HUDEP-2 (cell line): ENCODE results near the gene NOTCH3.

Experiments
- DNase-seq, 76 experiments: peaks; one replicate each; lab custom pipeline; 2025; ENCODE audit not compliant: unreplicated experiment in 76 of 76; lab: John Stamatoyannopoulos, UW

Gene NOTCH3

DNA sequence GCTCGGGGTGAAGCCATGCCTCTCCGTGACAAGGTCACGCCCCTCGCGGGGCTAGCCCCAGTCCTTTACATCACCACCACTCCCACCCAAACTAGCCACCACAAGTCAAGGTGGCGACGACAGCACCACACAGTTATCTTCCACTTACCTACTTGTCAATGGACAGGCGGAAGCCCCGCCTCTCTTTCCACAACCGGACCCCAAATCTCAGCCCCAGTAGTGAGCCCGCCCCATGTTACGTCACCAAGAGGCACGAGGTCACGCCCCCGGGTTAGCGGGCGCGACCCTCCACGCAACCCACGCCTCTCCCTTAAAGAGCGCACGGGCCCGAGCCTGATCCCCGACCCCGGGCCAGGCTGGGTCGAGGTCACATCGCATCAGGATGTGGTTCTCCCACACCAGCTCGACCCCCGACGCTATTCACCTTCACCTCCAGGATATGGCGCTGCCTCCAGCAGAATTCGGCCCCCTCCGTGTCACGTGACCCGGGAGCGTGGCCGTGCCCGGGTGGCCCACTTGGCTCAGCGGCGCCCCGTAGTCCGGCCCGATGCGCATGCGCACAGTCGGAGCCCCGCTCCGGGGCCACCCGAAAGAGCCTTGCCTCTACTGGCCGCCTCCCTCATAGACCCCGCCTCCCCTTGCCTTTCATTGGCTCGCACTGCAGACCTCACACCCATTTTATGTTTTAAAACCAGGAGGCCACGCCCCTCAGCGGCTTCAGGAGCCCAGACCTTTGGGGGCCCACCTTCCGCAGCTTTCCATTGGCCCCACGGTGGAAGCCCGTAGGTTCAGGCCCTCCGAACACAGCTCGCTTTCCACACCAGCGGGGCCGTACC lies 75.3 kb downstream of the NOTCH3 start:
- DNase-seq: peak; percentile 84 to 100 (median 99)

GRCh38 chr19:15124572-15125231 lies 76.1 kb downstream of the NOTCH3 start:
- peak in 6 of 76 experiments; percentile 23 to 94 (median 42) for DNase-seq

GRCh38 chr19:15123900-15124299 lies 76.9 kb downstream of the NOTCH3 start:
- peak in 2 of 76 experiments; percentile 13 to 20 for DNase-seq

GRCh38 chr19:15123031-15123890 lies 77.5 kb downstream of the NOTCH3 start:
- DNase-seq: no peak

DNA sequence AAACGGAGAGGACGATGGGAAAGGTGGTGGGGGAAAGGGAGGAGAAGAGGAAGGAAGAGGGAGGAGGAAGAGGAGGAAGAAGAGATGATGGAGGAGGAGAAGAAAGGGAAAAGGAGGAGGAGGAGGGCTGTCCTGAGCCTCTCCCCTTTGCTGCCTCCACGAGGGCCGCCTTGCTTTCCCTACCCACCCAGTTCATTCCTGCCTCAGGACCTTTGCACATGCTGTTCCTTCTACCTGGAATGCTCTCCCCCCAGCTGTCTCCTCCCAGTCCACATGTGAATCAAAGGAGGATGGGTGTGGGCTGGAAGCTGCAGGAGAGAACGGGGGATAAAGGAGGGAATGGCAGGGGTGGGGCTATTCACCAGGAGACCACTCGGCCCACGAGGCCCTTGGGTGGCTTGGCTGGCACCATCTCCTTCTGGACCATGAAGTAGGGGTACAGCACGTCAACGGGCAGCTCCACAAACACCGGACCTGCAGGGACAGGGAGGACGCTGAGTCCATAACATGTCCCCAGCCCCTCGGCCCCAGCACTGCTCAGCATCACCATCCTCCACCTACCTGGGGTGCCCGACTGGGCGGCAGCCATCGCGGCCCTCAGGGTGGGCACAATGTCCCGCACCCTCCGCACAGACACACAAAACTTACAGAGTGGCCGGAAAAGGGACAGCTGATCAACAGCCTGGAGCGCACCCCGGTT lies 78.3 kb downstream of the NOTCH3 start:
- no peak for DNase-seq

DNA sequence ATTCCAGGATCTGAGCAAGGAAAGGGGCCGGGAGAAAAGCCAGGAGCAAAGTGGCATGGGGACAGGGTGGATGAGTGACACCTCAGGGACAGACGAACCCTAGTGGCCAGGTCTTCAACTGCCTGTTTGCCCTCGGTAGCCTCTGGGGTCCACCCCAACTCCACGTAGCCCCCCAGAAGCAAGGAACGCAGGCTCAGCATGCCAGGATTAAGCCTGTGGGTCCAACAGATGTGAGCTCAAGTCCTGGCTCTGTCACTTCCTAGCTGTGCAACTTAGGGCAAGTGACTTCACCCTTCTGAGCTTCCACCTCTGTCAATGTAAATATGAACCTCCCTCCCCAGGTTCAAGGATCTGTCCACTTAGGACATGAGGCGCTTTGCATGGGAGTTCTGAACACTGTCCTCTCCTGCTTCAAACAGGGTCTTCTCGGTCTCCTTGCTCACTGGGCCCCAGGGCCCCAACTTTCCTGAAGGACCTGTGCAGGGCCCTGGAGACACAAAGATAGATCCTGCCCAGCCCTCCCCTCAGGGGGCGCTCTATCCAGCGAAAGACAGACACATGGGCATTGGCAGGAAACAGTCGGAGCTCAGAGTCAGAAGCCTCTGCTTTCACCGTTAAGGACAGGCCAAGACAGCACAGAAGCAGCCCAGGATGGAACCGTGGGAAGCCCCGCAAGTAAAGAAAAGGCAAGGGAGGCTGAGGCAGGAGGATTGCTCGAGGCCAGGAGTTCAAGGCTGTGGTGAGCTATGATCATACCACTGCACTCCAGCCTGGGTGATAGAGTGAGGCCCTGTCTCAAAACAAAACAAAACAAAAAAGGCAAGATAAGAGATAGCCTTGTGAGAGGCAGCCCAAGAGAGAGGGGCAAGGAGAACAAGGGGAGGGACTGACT lies 80.4 kb downstream of the NOTCH3 start:
- DNase-seq: no peak

DNA sequence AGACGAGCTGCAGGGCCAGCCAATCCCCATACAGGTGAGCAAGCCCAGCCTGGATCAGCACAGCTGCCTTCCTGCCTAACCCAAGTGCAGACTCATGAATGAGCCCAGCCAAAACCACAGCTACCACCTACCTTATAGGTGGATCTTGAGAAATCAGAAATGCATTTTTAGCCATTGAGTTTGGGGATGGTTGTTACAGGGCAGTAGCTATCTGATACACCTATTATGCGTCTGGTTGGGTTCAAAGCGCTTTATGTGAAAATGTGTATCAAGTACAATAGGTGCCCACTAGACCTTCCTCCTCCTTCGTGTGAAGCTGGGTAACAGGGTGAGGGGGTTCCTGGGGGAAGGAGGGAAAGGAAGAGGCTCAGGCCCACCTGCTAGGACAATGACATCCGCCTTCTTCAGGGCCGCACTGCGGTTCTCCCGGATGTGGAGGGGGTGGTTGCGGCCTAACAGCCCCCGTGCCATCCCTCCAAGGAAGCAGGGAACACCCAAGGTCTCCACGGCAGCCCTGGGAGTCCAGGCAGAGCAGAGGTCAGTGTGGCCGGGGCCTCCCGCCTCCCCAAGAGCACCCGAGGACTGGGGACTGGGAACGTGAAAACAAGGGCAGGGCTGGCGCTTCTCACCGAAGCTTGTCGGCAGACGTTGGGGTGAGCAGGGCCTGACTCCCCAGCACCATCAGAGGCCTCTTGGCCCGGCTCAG lies 81.9 kb downstream of the NOTCH3 start:
- DNase-seq: no peak

- DNase-seq: no peak
Measured at GRCh38 chr19:15118248-15118647, 82.5 kb downstream of the NOTCH3 start.

- DNase-seq: no peak
Measured at GRCh38 chr19:15116856-15117255, 83.9 kb downstream of the NOTCH3 start.

GRCh38 chr19:15115762-15116615 lies 84.8 kb downstream of the NOTCH3 start:
- no peak for DNase-seq

GRCh38 chr19:15115080-15115479 lies 85.7 kb downstream of the NOTCH3 start:
- no peak for DNase-seq

GRCh38 chr19:15114153-15114540 lies 86.6 kb downstream of the NOTCH3 start:
- DNase-seq: no peak

- DNase-seq: no peak
Measured at GRCh38 chr19:15113245-15114152, 87.3 kb downstream of the NOTCH3 start.

- DNase-seq: no peak
Measured at GRCh38 chr19:15112385-15112784, 88.4 kb downstream of the NOTCH3 start.

DNA sequence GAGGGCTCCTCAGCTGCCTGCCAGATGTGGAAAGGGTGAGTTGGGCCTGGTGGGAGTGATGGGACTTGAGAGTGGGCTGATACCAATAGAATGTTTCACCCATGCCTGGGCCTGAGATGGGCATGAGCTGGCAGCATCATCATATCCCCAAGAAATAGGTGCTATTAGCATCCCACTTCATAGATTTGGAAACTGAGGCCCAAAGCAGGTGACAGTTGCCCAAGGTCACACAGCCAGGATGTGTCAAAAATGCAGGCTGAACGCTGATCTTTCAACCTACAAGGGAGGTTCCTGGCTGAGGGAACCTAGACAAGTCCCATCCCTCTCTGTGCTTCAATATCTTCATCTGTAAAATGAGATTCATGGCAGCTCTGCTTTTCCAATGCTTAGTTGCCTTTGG lies 89.0 kb downstream of the NOTCH3 start:
- DNase-seq: no peak

GRCh38 chr19:15110418-15110815 lies 90.4 kb downstream of the NOTCH3 start:
- DNase-seq: no peak

DNA sequence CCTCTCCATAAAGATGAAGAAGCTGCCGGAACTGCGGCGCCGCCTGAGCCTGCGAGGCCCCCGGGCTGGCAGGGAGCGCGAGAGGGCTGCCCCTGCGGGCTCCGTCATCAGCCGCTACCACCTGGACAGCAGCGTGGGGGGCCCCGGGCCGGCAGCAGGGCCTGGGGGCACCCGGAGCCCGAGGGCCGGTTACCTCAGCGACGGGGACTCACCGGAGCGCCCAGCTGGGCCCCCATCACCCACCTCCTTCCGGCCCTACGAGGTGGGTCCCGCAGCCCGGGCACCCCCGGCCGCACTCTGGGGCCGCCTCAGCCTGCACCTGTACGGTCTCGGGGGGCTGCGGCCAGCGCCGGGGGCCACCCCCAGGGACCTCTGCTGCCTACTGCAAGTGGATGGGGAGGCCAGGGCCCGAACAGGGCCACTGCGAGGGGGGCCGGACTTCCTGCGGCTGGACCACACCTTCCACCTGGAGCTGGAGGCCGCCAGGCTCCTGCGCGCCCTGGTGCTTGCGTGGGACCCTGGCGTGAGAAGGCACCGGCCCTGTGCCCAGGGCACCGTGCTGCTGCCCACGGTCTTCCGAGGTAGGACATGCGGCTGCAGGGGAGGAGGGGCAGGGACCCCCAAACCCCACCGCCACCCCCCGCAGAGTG lies 90.9 kb downstream of the NOTCH3 start:
- no peak for DNase-seq
